GM12878 (cell line): ENCODE data around the gene CDH4. TPM values are rescaled to one million over a fixed set of nuclear protein-coding genes. Genes with fewer than 3 reads are reported as not detected.

Experiments used
- ATAC-seq: fragments of 200-7000 bp; cut with Tn5 transposase; 3 replicates; pipeline ENCODE4 v1.9.1; 2020; ENCODE audit warnings: mild to moderate bottlenecking, moderate library complexity
- BruUV-seq: library from RNA; stranded (reverse); fragments of 400-500 nt; replicated peaks from 2 replicates; lab custom pipeline; 2021; lab: Mats Ljungman, UMichigan
- CTCF ChIA-PET: fragments of 300-600 bp; sonication (Branson Sonifier 250); formaldehyde crosslinking; extraction: SDS; loops from one replicate; lab custom pipeline; 2021; ENCODE audit warnings: inconsistent platforms; lab: Yijun Ruan, JAX
- POLR2A ChIA-PET: fragments of 350-600 bp; formaldehyde crosslinking; extraction: SDS; loops from one replicate; lab custom pipeline; 2021; ENCODE audit warnings: inconsistent platforms; lab: Charles Lee
- RAD21 ChIA-PET: fragments of 300-600 bp; sonication (Branson Sonifier 250); formaldehyde crosslinking; loops from one replicate; lab custom pipeline; 2023; ENCODE audit warnings: antibody characterized with exemption; ENCODE audit not compliant: unreplicated experiment; lab: Charles Lee
- SMC1A ChIA-PET: fragments of 300-600 bp; sonication (Branson Sonifier 250); formaldehyde crosslinking; loops from one replicate; lab custom pipeline; 2023; ENCODE audit not compliant: unreplicated experiment, uncharacterized antibody; lab: Charles Lee
- DNase-seq: peaks from one replicate; pipeline ENCODE4 v3.0.0-alpha.2; 2011; ENCODE audit warnings: low read depth, low spot score
- FAIRE-seq: peaks from 3 replicates; lab custom pipeline; 2011; peaks lifted over from hg19 to GRCh38; lab: Jason Lieb, UNC
- H2AFZ ChIP-seq: 2 replicates; pipeline ENCODE4 v1.6.0; 2011; ENCODE audit warnings: low read depth, low read length, control low read depth; ENCODE audit not compliant: control insufficient read depth
- H3K27ac ChIP-seq: 2 replicates; pipeline ENCODE4 v1.5.1; 2011; ENCODE audit warnings: control low read depth; ENCODE audit not compliant: control insufficient read depth, insufficient read depth
- H3K27me3 ChIP-seq, 2 experiments: replicated peaks in 1 of 2; 2 replicates each; pipeline versions ENCODE4 v1.6.0 to v1.6.1; 2011; ENCODE audit warnings: low read length in 1 of 2; ENCODE audit not compliant: control insufficient read depth in 2 of 2, insufficient read depth in 2 of 2
- H3K36me3 ChIP-seq, 2 experiments: 2 replicates each; pipeline ENCODE4 v1.5.1; 2011; ENCODE audit warnings: low read length in 1 of 2; ENCODE audit not compliant: control insufficient read depth in 2 of 2, insufficient read depth in 2 of 2
- H3K4me1 ChIP-seq: 2 replicates; pipeline ENCODE4 v1.6.1; 2011; ENCODE audit warnings: mild to moderate bottlenecking, low read length, moderate library complexity, mixed read lengths; ENCODE audit not compliant: control insufficient read depth, insufficient read depth
- H3K4me2 ChIP-seq: 2 replicates; pipeline ENCODE4 v1.6.0; 2011; ENCODE audit warnings: control low read depth; ENCODE audit not compliant: control insufficient read depth, insufficient read depth
- H3K4me3 ChIP-seq: fragments of 200-600 bp; sonication (generic); 2 replicates; pipeline ENCODE4 v1.5.1; 2016
- H3K79me2 ChIP-seq: 2 replicates; pipeline ENCODE4 v1.6.0; 2011; ENCODE audit warnings: low read length; ENCODE audit not compliant: control insufficient read depth, insufficient read depth
- H3K9ac ChIP-seq: 2 replicates; pipeline ENCODE4 v1.8.0; 2011; ENCODE audit warnings: low read length, control low read depth, mixed read lengths; ENCODE audit not compliant: control insufficient read depth, insufficient read depth
- H3K9me3 ChIP-seq: replicated peaks from 3 replicates; pipeline ENCODE4 v1.5.1; 2011; ENCODE audit warnings: mild to moderate bottlenecking, low read length; ENCODE audit not compliant: control insufficient read depth, insufficient read depth
- H4K20me1 ChIP-seq: 2 replicates; pipeline ENCODE4 v1.6.0; 2011; ENCODE audit not compliant: control insufficient read depth, insufficient read depth
- CBX5 ChIP-seq: sonication (generic); IDR thresholded peaks from 2 replicates; pipeline ENCODE4 v1.6.1; 2016; ENCODE audit warnings: low read depth, moderate library complexity, mild to moderate bottlenecking, inconsistent platforms
- EED ChIP-seq: sonication (generic); IDR thresholded peaks from 2 replicates; pipeline ENCODE4 v1.6.1; 2016; ENCODE audit warnings: antibody characterized with exemption, low read depth
- IRF4 ChIP-seq: IDR thresholded peaks from 2 replicates; pipeline ENCODE4 v1.6.1; 2011; ENCODE audit warnings: low read depth, low read length
- RELB ChIP-seq: fragments of 450-650 bp; IDR thresholded peaks from 2 replicates; pipeline ENCODE4 v1.6.1; 2017; ENCODE audit warnings: low read depth, mild to moderate bottlenecking, moderate library complexity
- SMARCA5 ChIP-seq: fragments of 450-650 bp; IDR thresholded peaks from 2 replicates; pipeline ENCODE4 v1.6.1; 2017; ENCODE audit warnings: mild to moderate bottlenecking
- ZBTB40 ChIP-seq: fragments of 450-650 bp; IDR thresholded peaks from 2 replicates; pipeline ENCODE4 v1.6.1; 2016; ENCODE audit warnings: mild to moderate bottlenecking, moderate library complexity, borderline replicate concordance
- WGBS: methylation state at CpG from one replicate; pipeline ENCODE4 v1.1.6; 2016; ENCODE audit warnings: low lambda C conversion rate; ENCODE audit not compliant: insufficient replicate concordance, insufficient coverage; ENCODE audit errors: missing lambda C conversion rate; 5-methylcytosine and 5-hydroxymethylcytosine counted together
- in situ Hi-C: fragments of 300-500 bp; cut with MboI; formaldehyde crosslinking; loops from 9 replicates; pipeline ENCODE4 v1.14.3; 2018; ENCODE audit warnings: mixed read lengths
- intact Hi-C: fragments of 100-400 bp; cut with micrococcal nuclease; formaldehyde crosslinking; loops from one replicate; pipeline ENCODE4 v1.14.2; 2022; ENCODE audit not compliant: unreplicated experiment
- polyA plus RNA-seq, 11 experiments: library from polyadenylated mRNA; depleted of rRNA in 4 of 11; unstranded in 6 of 11; stranded (reverse) in 5 of 11; fragments of >200 nt; fragmentation: Nextera tagmentation in 4 of 11; fragmentation: Illumina TruSeq in 1 of 11; extraction: Ambion mirVana in 4 of 11; extraction: Trizol in 1 of 11; gene quantifications; 1 replicate in 1 of 11; 2 replicates in 10 of 11; pipeline versions ENCODE4 v1.2.1 to v1.2.3, GENCODE V29; 2011 to 2016; ENCODE audit warnings: inconsistent platforms in 2 of 11, missing spikeins in 2 of 11, low read depth in 1 of 11
- total RNA-seq, 4 experiments: library from RNA; depleted of rRNA in 3 of 4; stranded (reverse); fragments of >200 nt in 3 of 4; fragmentation: Illumina TruSeq in 1 of 4; extraction: Trizol in 1 of 4; gene quantifications; 2 replicates each; pipeline versions ENCODE4 v1.2.1 to v1.2.3, GENCODE V29; 2013 to 2021
- TF ChIP-seq, protein P1 (sequence below): fragments of 450-650 bp; IDR thresholded peaks from 2 replicates; pipeline ENCODE4 v1.6.1; 2017; ENCODE audit warnings: borderline replicate concordance

Gene CDH4
- total and polyA plus RNA-seq, 10 of the 15 experiments (the other 5 are each of a cell fraction or from before 2014, with no cell fraction given) = not detected

GRCh38 chr20:61917474-61918145 is 665.5 kb downstream of the CDH4 start:
- H2AFZ ChIP-seq = no peak overlapping the region
- CTCF ChIA-PET = no interaction called here
- RAD21 ChIA-PET = no interaction called here
- TF ChIP-seq EED (no peak), CBX5 (no peak)
- H4K20me1 ChIP-seq = no peaks in the 10 kb centered on the region
- H3K27ac ChIP-seq = no peak overlapping the region
- H3K9me3 ChIP-seq = no peaks in the 10 kb centered on the region; the same call in 1 of the 3 replicates
- H3K36me3 ChIP-seq = no peaks in the 10 kb centered on the region
- FAIRE-seq (no peak), DNase-seq (no peak), ATAC-seq (no peak)
- H3K27me3 ChIP-seq = no peaks in the 10 kb centered on the region; a peak in 1 of 4 replicates
- BruUV-seq = no TSS peak
- no peak overlapping the region for H3K4me3 ChIP-seq
- H3K9ac ChIP-seq = no peak overlapping the region
- intact Hi-C loops = no loop called here
- SMC1A ChIA-PET = no interaction called here
- POLR2A ChIA-PET = no interaction called here
- in situ Hi-C loops = loop anchor here (5.0 kb wide), 1 partner anchor 50 kb away; no protein-coding TSS in a partner anchor
- no peak overlapping the region for H3K4me2 ChIP-seq
- H3K79me2 ChIP-seq = no peaks in the 10 kb centered on the region
- peaks cover 19% of the 10 kb centered on the region for H3K4me1 ChIP-seq
- WGBS = 50% methylated on average over 20 of the region's 20 CpGs

DNA sequence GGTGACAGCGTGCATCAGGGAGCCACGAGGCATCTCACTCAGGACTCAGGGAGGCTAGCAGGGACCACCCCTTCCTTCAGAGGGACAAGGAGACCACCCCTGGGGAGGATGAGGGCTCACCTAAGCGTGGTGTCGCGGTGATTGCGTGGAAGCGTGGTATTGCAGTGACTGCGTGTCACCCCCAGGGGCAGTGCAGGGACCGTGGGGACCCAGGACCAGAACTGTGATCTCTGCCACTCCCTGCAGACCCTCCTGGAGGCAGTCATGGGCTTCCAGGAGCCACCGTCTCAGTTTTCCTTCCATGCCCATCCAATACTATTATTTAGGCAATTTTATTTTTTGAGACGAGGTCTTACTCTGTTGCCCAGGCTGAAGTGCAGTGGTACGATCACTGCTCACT is 666.5 kb downstream of the CDH4 start:
- ATAC-seq (no peak), DNase-seq (no peak), FAIRE-seq (no peak)
- SMC1A ChIA-PET = no interaction called here
- no peak overlapping the region for H3K4me3 ChIP-seq
- H2AFZ ChIP-seq = no peak overlapping the region
- H3K4me2 ChIP-seq = no peak overlapping the region
- no peaks in the 10 kb centered on the region for H3K79me2 ChIP-seq
- no TSS peak for BruUV-seq
- CTCF ChIA-PET = no interaction called here
- H3K4me1 ChIP-seq = peaks cover 10% of the 10 kb centered on the region
- POLR2A ChIA-PET = no interaction called here
- H3K9me3 ChIP-seq = no peaks in the 10 kb centered on the region; the same call in 1 of the 3 replicates
- no peaks in the 10 kb centered on the region for H3K36me3 ChIP-seq
- RAD21 ChIA-PET = no interaction called here
- intact Hi-C loops (no loop called here), in situ Hi-C loops (loop anchor here (5.0 kb wide), 1 partner anchor 49 kb away; no protein-coding TSS in a partner anchor)
- no peaks in the 10 kb centered on the region for H4K20me1 ChIP-seq
- WGBS = 72% methylated on average over 12 of the region's 12 CpGs
- no peak overlapping the region for H3K9ac ChIP-seq
- no peak overlapping the region for H3K27ac ChIP-seq
- no peaks in the 10 kb centered on the region; a peak in 1 of 4 replicates for H3K27me3 ChIP-seq
- TF ChIP-seq SMARCA5 = no peak
- no peak for TF ChIP-seq IRF4
- TF ChIP-seq, protein P1, sequence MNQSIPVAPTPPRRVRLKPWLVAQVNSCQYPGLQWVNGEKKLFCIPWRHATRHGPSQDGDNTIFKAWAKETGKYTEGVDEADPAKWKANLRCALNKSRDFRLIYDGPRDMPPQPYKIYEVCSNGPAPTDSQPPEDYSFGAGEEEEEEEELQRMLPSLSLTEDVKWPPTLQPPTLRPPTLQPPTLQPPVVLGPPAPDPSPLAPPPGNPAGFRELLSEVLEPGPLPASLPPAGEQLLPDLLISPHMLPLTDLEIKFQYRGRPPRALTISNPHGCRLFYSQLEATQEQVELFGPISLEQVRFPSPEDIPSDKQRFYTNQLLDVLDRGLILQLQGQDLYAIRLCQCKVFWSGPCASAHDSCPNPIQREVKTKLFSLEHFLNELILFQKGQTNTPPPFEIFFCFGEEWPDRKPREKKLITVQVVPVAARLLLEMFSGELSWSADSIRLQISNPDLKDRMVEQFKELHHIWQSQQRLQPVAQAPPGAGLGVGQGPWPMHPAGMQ = no peak
- TF ChIP-seq ZBTB40 = no peak
- no peak for TF ChIP-seq RELB
